HepG2 (cell line): ENCODE measurements around the gene SMTNL1. TPM values are rescaled to one million over a fixed set of nuclear protein-coding genes. Genes with fewer than 3 reads are reported as not detected.

Experiments used
- CAMTA2 ChIP-seq: sonication (generic); formaldehyde crosslinking; IDR thresholded peaks from 2 replicates; pipeline ENCODE4 v1.4.0; 2020; ENCODE audit warnings: mild to moderate bottlenecking, missing genetic modification reagents, borderline replicate concordance
- DMAP1 ChIP-seq: IDR thresholded peaks from 2 replicates; pipeline ENCODE4 v1.6.1; 2016
- EZH2 ChIP-seq: conservative IDR thresholded peaks from 2 replicates; pipeline ENCODE4 v1.6.1; 2012; ENCODE audit warnings: mild to moderate bottlenecking, low read depth, low read length, moderate library complexity
- GATA4 ChIP-seq: sonication (generic); IDR thresholded peaks from 2 replicates; pipeline ENCODE4 v1.6.1; 2016; ENCODE audit warnings: antibody characterized with exemption, low read depth, borderline replicate concordance
- HNRNPH1 ChIP-seq: fragments of 200-400 bp; formaldehyde crosslinking; optimal IDR thresholded peaks from 2 replicates; pipeline ENCODE3; 2017; ENCODE audit warnings: mild to moderate bottlenecking, low read depth, low read length
- IRX3 ChIP-seq: sonication (generic); formaldehyde crosslinking; IDR thresholded peaks from 2 replicates; pipeline ENCODE4 v1.8.1; 2023; ENCODE audit warnings: mild to moderate bottlenecking, low read depth, missing genetic modification reagents, borderline replicate concordance
- JARID2 ChIP-seq: sonication (generic); formaldehyde crosslinking; IDR thresholded peaks from 2 replicates; pipeline ENCODE4 v1.8.1; 2023; ENCODE audit warnings: missing genetic modification reagents, inconsistent platforms; ENCODE audit not compliant: insufficient replicate concordance
- MAZ ChIP-seq, 2 experiments: sonication (generic) in 1 of 2; formaldehyde crosslinking in 1 of 2; IDR thresholded peaks; 2 replicates each; pipeline versions ENCODE4 v1.5.0 to v1.6.1; 2012 to 2020; ENCODE audit warnings: low read depth in 2 of 2, mild to moderate bottlenecking in 2 of 2, borderline replicate concordance in 1 of 2, improper control_type of control experiment in 1 of 2, low read length in 1 of 2, missing genetic modification reagents in 1 of 2, moderate library complexity in 1 of 2
- TEAD3 ChIP-seq: optimal IDR thresholded peaks from 2 replicates; pipeline ENCODE3; 2016; ENCODE audit warnings: borderline replicate concordance
- ZBTB3 ChIP-seq: sonication (generic); formaldehyde crosslinking; IDR thresholded peaks from 2 replicates; pipeline ENCODE4 v1.4.0; 2020; ENCODE audit warnings: low read depth, mild to moderate bottlenecking, moderate library complexity, missing genetic modification reagents, borderline replicate concordance
- ZMYM2 ChIP-seq: sonication (generic); formaldehyde crosslinking; IDR thresholded peaks from 2 replicates; pipeline ENCODE4 v1.8.0; 2022; ENCODE audit warnings: mild to moderate bottlenecking, missing genetic modification reagents
- ZNF580 ChIP-seq: IDR thresholded peaks from 2 replicates; pipeline ENCODE4 v1.6.1; 2016; ENCODE audit warnings: low read depth, borderline replicate concordance
- polyA plus RNA-seq, 8 experiments: library from polyadenylated mRNA; depleted of rRNA in 3 of 8; stranded (reverse) in 7 of 8; unstranded in 1 of 8; fragments of >200 nt; fragmentation: Illumina TruSeq in 4 of 8; extraction: Trizol in 4 of 8; gene quantifications; 2 replicates each; pipeline versions ENCODE4 v1.2.1 to v1.2.3, GENCODE V29; 2011 to 2016; ENCODE audit warnings: low read depth in 4 of 8, missing spikeins in 1 of 8, mixed read lengths in 1 of 8; ENCODE audit not compliant: insufficient read depth in 1 of 8
- total RNA-seq, 5 experiments: library from RNA; depleted of rRNA; stranded (reverse); fragments of >200 nt; fragmentation: Illumina TruSeq; extraction: Trizol; gene quantifications; 2 replicates each; pipeline ENCODE4 v1.2.3, GENCODE V29; 2016; ENCODE audit warnings: low read depth in 1 of 5
- TF ChIP-seq, protein P1 (sequence below): sonication (generic); formaldehyde crosslinking; IDR thresholded peaks from 2 replicates; pipeline ENCODE4 v1.4.0; 2020; ENCODE audit warnings: mild to moderate bottlenecking, missing genetic modification reagents, borderline replicate concordance
- TF ChIP-seq, protein P2 (sequence below): sonication (generic); formaldehyde crosslinking; IDR thresholded peaks from 2 replicates; pipeline ENCODE4 v1.5.0; 2020; ENCODE audit warnings: missing genetic modification reagents, mild to moderate bottlenecking, borderline replicate concordance
- TF ChIP-seq, protein P3 (sequence below): sonication (generic); formaldehyde crosslinking; IDR thresholded peaks from 2 replicates; pipeline ENCODE4 v1.4.0; 2020; ENCODE audit warnings: missing genetic modification reagents, borderline replicate concordance
- TF ChIP-seq, protein P4 (sequence below): sonication (generic); formaldehyde crosslinking; IDR thresholded peaks from 2 replicates; pipeline ENCODE4 v1.5.1; 2020; ENCODE audit warnings: missing genetic modification reagents, mild to moderate bottlenecking, borderline replicate concordance
- TF ChIP-seq, protein P5 (sequence below): sonication (generic); formaldehyde crosslinking; IDR thresholded peaks from 2 replicates; pipeline ENCODE4 v1.8.0; 2022; ENCODE audit warnings: mild to moderate bottlenecking, missing genetic modification reagents, moderate library complexity

SMTNL1 gene
- total and polyA plus RNA-seq, 2 of the 13 experiments (the other 11 are each of a cell fraction or from before 2014, with no cell fraction given), result 0.04 TPM; not detected in 1

DNA sequence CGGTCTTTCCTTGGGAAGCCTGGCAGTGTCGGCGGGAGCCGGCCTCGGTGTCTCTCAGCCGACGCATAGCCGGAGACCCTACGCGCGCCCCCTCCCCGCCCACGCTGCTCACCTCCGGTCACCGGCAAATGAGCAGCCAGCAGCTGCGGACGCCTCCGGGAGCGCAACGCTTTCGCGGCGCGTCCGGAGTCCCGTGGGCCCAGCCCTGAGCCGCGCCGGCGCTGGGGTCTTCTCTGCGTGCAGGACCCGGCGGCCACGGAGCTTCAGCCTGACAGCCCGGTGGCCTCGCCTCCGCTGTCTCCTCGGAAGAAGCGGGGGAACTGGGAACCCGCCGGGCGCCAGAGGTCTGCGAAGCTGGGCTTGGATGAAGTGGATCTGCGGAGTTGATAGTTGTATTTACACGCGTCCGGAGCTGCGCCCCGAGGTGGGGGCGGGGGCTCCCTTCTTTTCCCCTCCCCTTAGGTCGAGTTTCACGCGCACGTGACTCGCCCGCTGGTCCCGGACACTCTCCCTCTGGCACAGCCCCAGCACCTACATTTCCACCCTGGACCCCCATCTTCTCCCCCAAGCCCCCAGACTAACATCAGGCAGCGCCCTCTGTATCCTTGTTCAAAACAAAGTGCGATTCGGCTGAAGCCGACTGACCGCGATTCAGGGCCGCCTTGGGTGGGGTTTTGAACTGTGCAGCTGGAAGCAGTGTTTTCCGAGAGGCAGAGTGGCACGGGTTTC lies 21.9 kb upstream of the SMTNL1 start, which contains the start of gene SLC43A1 (continued):
- no peak for TF ChIP-seq CAMTA2 (CRISPR knock-in tag)
- no peak; the same call in 1 of the 2 replicates for TF ChIP-seq DMAP1 (CRISPR knock-in tag)
- peak; percentile 24; the same call in 1 of the 2 replicates for TF ChIP-seq ZNF580 (CRISPR knock-in tag)
- no peak for TF ChIP-seq ZMYM2 (CRISPR knock-in tag)
- TF ChIP-seq HNRNPH1, result no peak
- TF ChIP-seq, protein P1, sequence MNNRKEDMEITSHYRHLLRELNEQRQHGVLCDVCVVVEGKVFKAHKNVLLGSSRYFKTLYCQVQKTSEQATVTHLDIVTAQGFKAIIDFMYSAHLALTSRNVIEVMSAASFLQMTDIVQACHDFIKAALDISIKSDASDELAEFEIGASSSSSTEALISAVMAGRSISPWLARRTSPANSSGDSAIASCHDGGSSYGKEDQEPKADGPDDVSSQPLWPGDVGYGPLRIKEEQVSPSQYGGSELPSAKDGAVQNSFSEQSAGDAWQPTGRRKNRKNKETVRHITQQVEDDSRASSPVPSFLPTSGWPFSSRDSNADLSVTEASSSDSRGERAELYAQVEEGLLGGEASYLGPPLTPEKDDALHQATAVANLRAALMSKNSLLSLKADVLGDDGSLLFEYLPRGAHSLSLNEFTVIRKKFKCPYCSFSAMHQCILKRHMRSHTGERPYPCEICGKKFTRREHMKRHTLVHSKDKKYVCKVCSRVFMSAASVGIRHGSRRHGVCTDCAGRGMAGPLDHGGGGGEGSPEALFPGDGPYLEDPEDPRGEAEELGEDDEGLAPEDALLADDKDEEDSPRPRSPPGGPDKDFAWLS, result no peak
- TF ChIP-seq GATA4, result no peak
- TF ChIP-seq, protein P2, sequence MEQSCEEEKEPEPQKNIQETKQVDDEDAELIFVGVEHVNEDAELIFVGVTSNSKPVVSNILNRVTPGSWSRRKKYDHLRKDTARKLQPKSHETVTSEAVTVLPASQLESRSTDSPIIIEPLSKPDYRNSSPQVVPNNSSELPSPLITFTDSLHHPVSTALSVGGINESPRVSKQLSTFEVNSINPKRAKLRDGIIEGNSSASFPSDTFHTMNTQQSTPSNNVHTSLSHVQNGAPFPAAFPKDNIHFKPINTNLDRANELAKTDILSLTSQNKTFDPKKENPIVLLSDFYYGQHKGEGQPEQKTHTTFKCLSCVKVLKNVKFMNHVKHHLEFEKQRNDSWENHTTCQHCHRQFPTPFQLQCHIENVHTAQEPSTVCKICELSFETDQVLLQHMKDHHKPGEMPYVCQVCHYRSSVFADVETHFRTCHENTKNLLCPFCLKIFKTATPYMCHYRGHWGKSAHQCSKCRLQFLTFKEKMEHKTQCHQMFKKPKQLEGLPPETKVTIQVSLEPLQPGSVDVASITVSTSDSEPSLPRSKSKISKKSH, result peak; percentile 92
- TF ChIP-seq ZBTB3 (CRISPR knock-in tag), result no peak
- no peak for TF ChIP-seq JARID2 (CRISPR knock-in tag)
- TF ChIP-seq IRX3 (CRISPR knock-in tag), result 0 out of 2 replicates have a peak, but pooled peaks have one; percentile 63
- TF ChIP-seq, protein P3, sequence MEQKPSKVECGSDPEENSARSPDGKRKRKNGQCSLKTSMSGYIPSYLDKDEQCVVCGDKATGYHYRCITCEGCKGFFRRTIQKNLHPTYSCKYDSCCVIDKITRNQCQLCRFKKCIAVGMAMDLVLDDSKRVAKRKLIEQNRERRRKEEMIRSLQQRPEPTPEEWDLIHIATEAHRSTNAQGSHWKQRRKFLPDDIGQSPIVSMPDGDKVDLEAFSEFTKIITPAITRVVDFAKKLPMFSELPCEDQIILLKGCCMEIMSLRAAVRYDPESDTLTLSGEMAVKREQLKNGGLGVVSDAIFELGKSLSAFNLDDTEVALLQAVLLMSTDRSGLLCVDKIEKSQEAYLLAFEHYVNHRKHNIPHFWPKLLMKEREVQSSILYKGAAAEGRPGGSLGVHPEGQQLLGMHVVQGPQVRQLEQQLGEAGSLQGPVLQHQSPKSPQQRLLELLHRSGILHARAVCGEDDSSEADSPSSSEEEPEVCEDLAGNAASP (CRISPR knock-in tag), result peak; percentile 42
- no peak for TF ChIP-seq EZH2
- TF ChIP-seq TEAD3 (CRISPR knock-in tag), result no peak
- TF ChIP-seq, protein P4, sequence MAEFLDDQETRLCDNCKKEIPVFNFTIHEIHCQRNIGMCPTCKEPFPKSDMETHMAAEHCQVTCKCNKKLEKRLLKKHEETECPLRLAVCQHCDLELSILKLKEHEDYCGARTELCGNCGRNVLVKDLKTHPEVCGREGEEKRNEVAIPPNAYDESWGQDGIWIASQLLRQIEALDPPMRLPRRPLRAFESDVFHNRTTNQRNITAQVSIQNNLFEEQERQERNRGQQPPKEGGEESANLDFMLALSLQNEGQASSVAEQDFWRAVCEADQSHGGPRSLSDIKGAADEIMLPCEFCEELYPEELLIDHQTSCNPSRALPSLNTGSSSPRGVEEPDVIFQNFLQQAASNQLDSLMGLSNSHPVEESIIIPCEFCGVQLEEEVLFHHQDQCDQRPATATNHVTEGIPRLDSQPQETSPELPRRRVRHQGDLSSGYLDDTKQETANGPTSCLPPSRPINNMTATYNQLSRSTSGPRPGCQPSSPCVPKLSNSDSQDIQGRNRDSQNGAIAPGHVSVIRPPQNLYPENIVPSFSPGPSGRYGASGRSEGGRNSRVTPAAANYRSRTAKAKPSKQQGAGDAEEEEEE (CRISPR knock-in tag), result peak; percentile 28; the same call in 1 of the 2 replicates
- TF ChIP-seq, protein P5, sequence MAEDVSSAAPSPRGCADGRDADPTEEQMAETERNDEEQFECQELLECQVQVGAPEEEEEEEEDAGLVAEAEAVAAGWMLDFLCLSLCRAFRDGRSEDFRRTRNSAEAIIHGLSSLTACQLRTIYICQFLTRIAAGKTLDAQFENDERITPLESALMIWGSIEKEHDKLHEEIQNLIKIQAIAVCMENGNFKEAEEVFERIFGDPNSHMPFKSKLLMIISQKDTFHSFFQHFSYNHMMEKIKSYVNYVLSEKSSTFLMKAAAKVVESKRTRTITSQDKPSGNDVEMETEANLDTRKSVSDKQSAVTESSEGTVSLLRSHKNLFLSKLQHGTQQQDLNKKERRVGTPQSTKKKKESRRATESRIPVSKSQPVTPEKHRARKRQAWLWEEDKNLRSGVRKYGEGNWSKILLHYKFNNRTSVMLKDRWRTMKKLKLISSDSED (CRISPR knock-in tag), result peak; percentile 78; the same call in 1 of the 2 replicates
- TF ChIP-seq MAZ (IDR thresholded peaks at IDR 0.05; ENCODE audit: borderline replicate concordance, low read depth, low read length), result no peak
- TF ChIP-seq MAZ (CRISPR knock-in tag; IDR thresholded peaks at IDR 0.05; ENCODE audit: low read depth), result 0 out of 2 replicates have a peak, but pooled peaks have one; percentile 58
